GM19099 (cell line): ENCODE results near the gene CEP162.
A peak's percentile ranks its signal among the peaks of the same experiment; 100 is the strongest.

Experiments
- POLR2A ChIP-seq: IDR thresholded peaks from 3 replicates; pipeline ENCODE4 v1.6.1; 2011; ENCODE audit warnings: low read depth; ENCODE audit not compliant: insufficient read length; ENCODE audit errors: extremely low read depth

The CEP162 gene

GRCh38 chr6:84227434-84228197 lies at the start of gene CEP162:
TSS of gene CEP162 (minus strand) at chr6:84227643. CDS start at chr6:84226393, 1,250 bp downstream.
- peak; percentile 51 for TF ChIP-seq POLR2A

- no peak for TF ChIP-seq POLR2A
These were observed 47.4 kb upstream of the CEP162 start for GRCh38 chr6:84274856-84275255.

GRCh38 chr6:84273048-84273809 lies 45.8 kb upstream of the CEP162 start:
- TF ChIP-seq POLR2A = no peak

DNA sequence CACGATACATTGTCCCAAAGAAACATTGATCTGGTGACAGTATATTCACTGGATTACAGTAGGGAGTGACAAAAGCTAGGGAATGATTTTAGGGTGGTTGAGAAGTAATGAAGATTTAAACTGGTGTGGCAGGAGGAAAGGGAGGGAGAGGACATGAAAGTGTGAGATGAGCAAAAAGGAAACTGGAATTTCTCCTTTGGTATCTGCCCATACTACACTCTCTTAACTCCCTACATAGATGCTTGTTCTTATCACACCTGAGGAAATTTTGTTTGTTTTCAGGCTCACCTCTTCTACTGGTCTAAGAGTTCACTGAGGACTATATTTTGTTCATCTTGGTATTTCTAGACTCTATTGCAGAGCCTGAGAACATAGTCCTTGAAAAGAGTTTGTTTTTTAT lies 44.9 kb upstream of the CEP162 start:
- no peak for TF ChIP-seq POLR2A

GRCh38 chr6:84271061-84271716 lies 43.7 kb upstream of the CEP162 start:
- no peak for TF ChIP-seq POLR2A

DNA sequence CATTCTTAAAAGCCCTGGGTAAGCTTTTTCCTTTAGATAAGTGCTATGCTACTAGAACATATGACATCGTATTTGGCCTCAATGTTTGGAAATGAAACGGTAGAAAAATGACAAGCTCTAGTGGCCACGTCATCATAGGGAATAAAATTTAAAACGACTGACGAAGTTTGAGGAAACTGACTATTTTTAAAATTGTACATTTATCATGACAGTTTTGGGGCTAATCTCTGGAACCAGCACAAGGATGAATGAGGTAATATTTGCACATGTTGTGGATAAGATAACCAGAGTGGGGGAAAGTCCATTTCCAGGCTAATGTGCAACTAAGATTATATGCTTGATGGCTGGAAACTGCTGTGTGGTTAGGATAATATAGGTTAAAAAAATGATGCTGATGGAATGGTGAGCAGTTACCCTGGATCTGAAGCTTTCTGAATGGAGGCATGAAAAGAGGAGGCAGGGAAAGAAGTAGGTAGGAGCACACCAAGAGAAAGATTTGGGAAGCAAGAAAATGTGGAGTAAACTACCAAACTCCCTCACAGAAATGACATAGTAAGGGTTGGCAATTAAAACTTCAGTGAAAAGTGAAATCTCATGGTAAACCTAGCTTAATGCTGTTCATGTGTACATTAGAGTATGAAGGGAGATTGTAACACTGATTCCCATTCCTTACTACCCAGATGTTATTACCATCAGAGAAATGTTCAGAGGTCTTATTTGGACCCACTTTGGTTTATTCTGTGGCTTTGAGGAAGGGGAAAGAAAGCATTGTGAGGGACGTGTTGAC lies 42.7 kb upstream of the CEP162 start:
- TF ChIP-seq POLR2A = no peak

- no peak for TF ChIP-seq POLR2A
These were observed 41.3 kb upstream of the CEP162 start for GRCh38 chr6:84268781-84269180.

- no peak for TF ChIP-seq POLR2A
These were observed 36.1 kb upstream of the CEP162 start for GRCh38 chr6:84263557-84263956.

GRCh38 chr6:84260926-84261325 lies 33.5 kb upstream of the CEP162 start:
- TF ChIP-seq POLR2A = no peak

- TF ChIP-seq POLR2A = no peak
These were observed 32.8 kb upstream of the CEP162 start for GRCh38 chr6:84260196-84260595.

DNA sequence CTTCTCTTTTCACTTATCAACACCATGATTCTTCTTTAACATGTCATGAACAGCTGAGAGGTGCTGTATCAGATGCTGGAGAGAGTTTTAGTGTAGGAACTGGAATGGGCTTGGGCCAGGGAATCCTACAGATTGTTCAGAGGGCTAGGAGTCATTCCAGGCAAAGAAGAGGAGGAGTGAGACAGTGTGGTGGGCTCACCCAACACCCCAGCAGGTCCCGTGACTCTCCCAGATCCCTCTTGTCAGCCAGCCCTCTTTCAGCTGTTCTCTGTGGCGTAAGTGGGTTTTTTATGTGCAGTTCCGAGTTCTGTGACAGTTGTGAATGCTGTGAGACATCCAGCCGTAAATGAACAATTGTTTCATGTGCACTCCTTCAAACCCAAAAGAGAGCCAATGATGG lies 31.4 kb upstream of the CEP162 start:
- no peak for TF ChIP-seq POLR2A

DNA sequence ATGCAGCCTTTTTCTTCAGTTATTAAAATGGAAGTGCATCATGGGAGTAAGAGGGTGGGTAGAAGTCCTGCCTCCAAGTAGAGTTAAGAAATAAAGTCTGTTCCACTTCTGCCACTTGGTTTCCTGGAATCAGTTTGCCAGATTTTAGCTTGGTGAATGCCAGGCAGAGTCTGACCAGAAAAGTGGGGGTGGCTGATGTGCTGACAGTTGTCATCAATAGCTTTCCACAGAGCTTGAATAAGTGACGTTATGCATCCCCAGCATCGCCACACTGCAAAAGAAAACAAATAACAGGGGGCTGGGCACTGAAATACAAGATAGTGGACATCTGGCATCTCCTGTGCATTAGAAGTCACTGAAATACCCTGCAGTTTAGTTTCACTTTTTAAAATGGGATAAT lies 30.8 kb upstream of the CEP162 start:
- no peak for TF ChIP-seq POLR2A

- no peak for TF ChIP-seq POLR2A
These were observed 28.2 kb upstream of the CEP162 start for GRCh38 chr6:84255641-84256040.

DNA sequence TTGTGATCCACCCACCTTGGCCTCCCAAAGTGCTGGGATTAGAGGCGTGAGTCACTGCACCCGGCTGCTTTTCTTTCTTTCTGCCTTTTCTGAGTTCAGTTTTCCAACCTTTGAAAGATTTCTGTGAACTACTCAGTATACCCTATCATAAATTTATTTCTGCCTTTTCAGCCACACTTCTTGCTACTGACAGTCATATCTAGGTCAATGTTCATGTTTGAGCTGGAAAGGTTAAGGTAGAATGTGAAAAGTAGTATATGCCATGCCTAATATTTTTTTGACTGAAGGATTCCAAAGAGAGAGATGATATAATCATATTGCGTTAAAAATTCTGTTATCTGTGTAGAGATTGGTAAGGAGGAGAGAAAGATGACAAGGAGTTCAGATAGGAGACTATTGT lies 25.9 kb upstream of the CEP162 start:
- TF ChIP-seq POLR2A = no peak
